ENCODE data around the gene CELA3A.

The CELA3A gene

DNA sequence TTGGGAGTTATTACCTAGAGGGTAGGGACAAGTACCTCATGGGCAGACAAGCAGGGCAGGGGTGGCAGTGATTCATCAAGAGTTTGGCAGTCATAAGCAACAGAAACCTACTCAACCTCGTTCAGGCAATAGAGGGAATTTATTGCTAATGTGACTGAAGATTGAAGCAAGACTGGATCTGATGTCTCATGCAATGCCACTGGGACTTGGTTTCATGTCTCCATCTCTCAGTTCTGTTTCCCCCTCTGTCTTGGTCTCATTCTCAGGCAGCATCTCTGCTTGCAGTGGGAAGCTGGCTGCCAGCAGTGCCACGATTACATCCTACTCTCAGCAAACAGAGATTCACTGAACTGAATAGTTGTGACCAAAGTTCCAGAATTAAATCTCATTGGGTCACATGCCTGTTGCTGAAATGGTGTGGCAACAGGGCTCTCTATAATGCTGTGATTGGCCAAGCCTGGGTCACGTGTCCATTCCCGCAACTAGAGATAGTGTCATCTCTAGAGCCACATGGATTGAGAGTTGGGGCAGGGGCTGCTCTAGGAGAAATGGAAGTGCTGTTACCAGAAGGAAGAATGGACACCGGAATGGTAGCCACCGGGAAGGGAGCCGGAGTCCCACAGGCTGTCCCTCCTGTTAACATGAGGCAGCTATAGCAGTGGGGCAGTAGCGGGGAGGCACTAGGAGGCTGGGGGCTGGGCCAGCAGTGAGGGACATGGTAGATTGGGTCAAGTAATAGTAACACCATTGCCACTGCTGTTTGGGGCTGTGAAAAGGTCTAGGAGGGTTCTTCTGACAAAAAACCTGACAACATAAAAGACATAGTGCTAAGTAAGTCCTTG lies 47.1 kb downstream of the CELA3A start:
- DNase-seq = peak in 16 of 58 donors; percentile 3 to 53 (median 15)

GRCh38 chr1:22050330-22050729 lies 48.9 kb downstream of the CELA3A start:
- no peak for DNase-seq

- no peak for DNase-seq
Measured at GRCh38 chr1:22051607-22052114, 50.2 kb downstream of the CELA3A start.

DNA sequence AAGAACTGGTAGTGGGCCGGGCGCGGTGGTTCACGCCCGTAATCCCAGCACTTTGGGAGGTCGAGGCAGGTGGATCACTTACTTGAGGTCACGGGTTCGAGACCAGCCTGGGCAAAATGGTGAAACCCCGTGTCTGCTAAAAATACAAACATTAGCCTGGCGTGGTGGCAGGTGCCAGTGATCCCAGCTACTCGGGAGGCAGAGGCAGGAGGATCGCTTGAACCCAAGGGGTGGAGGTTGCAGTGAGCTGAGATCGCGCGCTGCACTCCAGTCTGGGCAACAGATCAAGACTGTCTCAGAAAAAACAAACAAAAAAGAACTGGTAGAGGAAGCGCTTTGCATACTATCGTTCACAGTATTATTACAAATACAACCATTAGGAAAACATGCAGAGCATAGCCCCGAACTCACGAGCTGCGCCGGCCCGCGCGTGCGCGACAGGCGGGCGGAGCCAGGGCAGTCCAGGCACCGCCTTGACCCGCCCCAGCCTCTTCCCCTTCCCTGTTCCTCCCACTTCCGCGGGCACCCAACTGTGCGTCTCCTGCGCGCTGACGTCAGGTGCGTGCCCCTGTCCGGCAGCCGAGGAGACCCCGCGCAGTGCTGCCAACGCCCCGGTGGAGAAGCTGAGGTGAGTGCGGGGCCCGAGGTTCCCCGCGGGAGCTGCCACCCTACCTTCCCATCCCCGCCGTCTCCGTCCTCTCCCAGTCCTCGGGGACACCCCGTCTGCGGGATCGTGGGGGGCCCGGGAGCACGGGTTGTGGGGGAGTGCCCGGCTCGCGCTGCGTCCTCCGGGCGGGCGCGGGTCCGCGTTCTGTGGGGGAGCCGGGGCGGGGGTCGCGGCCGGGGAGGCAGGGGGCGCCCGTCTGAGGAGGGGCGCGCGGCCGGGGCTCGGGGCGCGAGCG lies 50.9 kb downstream of the CELA3A start, which contains the start of gene CDC42:
Gene CDC42 (plus strand): TSS at position 595 of the 902 bp plus-strand sequence. CDS start 25,770 bp downstream, outside the sequence.
- peak; percentile 50 to 98 (median 94) for DNase-seq

GRCh38 chr1:22053017-22053860 lies 51.8 kb downstream of the CELA3A start:
- peak in 49 of 58 donors; percentile 11 to 72 (median 50) for DNase-seq

GRCh38 chr1:22053861-22054770 lies 52.7 kb downstream of the CELA3A start:
- DNase-seq = no peak

GRCh38 chr1:22055463-22055862 lies 54.0 kb downstream of the CELA3A start:
- DNase-seq = no peak

DNA sequence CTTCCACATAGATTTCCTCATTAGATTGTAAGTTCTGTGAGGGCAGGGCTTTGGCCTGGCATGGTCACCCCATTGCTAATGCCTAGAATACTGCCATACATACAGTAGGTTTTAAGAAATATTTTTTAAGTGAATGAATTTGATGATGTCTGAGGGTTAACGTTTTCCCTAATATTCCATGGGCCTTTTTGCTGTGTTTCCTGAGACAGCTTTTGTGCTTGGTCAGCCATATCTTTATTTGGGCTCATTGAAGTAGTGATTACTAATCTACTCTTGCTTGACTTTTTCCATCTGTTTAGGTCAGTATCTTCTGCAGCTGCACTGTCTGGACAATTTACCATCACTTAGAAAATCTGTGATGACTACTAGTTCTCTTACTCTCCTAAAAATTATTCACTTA lies 54.6 kb downstream of the CELA3A start:
- no peak for DNase-seq

DNA sequence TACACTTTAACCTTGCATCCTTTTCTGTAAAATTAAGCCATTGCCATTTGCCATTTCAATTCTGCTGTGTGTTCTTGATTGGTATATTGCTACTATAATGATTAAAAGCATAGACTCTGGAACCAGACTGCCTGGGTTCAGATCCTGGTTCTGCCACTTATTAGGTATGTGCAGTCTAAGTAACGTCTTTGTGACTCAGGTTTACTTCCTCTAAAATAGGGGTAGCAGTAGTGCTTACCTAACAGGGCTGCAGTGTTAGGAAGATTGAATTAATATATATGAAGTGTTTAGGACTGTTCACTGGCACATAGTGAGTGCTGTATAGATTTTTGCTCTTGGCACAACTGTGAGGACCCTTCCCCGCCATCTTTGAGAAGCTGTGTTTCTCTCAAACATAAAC lies 55.5 kb downstream of the CELA3A start:
- no peak for DNase-seq

DNA sequence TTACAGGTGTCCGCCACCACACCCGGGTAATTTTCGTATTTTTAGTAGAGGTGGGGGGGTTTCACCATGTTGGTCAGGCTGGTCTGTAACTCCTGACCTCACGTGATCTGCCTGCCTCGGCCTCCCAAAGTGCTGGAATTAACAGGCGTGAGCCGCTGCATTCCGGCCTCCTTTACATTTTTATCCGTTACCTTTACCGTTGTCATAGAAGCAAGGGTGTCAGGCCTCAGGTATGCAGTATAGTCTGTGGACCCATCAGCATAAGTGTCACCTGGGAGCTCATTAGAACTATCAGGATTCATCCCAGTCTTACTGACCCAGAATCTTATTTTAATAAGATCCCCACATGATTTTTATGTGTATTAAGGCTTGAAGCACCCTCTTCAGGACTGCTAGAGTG lies 56.4 kb downstream of the CELA3A start:
- no peak for DNase-seq

Measured in anterior cingulate cortex (tissue), 58 donors.